GM06990 (cell line): Measurements from ENCODE around the gene AP3D1.

Experiments used
- DNase-seq: peaks from one replicate; pipeline ENCODE4 v3.0.0-alpha.2; 2011; ENCODE audit not compliant: insufficient read length; ENCODE audit errors: extremely low read depth
- H3K27me3 ChIP-seq: replicated peaks from 2 replicates; pipeline ENCODE4 v1.6.0; 2011; ENCODE audit warnings: low read length; ENCODE audit not compliant: control insufficient read depth, insufficient read depth
- H3K36me3 ChIP-seq: 2 replicates; pipeline ENCODE4 v1.5.1; 2011; ENCODE audit warnings: low read length; ENCODE audit not compliant: control insufficient read depth, insufficient read depth
- H3K4me3 ChIP-seq: replicated peaks from 2 replicates; pipeline ENCODE4 v1.5.1; 2011; ENCODE audit warnings: low read depth, mild to moderate bottlenecking, control low read depth, low read length
- CTCF ChIP-seq: IDR thresholded peaks from 2 replicates; pipeline ENCODE4 v1.5.1; 2011; ENCODE audit warnings: low read length, control low read depth, mild to moderate bottlenecking, inconsistent platforms; ENCODE audit not compliant: insufficient read depth, poor library complexity, severe bottlenecking

AP3D1 gene

DNA sequence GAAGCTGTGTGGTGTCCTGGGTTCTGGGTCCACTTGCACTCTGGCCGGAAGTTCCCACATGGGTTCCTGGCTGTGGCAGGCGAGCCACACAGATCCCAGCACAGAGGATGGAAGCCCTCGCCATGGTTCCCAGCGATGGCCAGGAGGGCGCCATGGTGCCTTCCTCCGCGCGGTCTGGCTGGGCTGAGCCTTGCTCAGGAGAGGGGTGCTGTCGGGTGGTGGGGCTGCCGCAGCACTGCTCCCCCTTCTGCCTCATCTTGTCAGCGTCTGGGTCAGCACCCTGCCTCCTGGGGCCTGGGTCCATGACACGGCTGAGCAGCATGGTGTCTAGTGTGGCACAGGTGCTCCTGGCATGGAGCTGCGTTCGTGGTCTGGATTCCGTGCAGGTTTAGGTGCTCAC is 45.9 kb upstream of the AP3D1 start:
- Histone ChIP-seq H3K27me3 (no peaks in the 10 kb centered on the region), H3K4me3 (no peak overlapping the region), H3K36me3 (peaks cover 41% of the 10 kb centered on the region)
- DNase-seq = no peak
- no peak for TF ChIP-seq CTCF

GRCh38 chr19:2195914-2196313 is 44.5 kb upstream of the AP3D1 start:
- TF ChIP-seq CTCF = no peak
- no peaks in the 10 kb centered on the region for H3K27me3 ChIP-seq
- peaks cover 45% of the 10 kb centered on the region for H3K36me3 ChIP-seq
- no peak overlapping the region for H3K4me3 ChIP-seq
- no peak for DNase-seq

- H3K27me3 ChIP-seq = no peaks in the 10 kb centered on the region
- peaks cover 49% of the 10 kb centered on the region for H3K36me3 ChIP-seq
- H3K4me3 ChIP-seq = no peak overlapping the region
- DNase-seq = no peak
- TF ChIP-seq CTCF = no peak
Measured at GRCh38 chr19:2195361-2195760, 44.0 kb upstream of the AP3D1 start.

GRCh38 chr19:2194513-2195078 is 43.2 kb upstream of the AP3D1 start:
- TF ChIP-seq CTCF = no peak
- Histone ChIP-seq H3K36me3 (peaks cover 46% of the 10 kb centered on the region), H3K27me3 (no peaks in the 10 kb centered on the region), H3K4me3 (no peak overlapping the region)
- DNase-seq = no peak

GRCh38 chr19:2193807-2194206 is 42.4 kb upstream of the AP3D1 start:
- H3K36me3 ChIP-seq = peaks cover 53% of the 10 kb centered on the region
- DNase-seq = no peak

More at GRCh38 chr19:2193807-2194206, 42.4 kb upstream of the AP3D1 start:
- no peak for TF ChIP-seq CTCF
- Histone ChIP-seq H3K4me3 (no peak overlapping the region), H3K27me3 (no peaks in the 10 kb centered on the region)
